Measurements from ENCODE around the gene VKORC1L1.

VKORC1L1 gene

GRCh38 chr7:66007232-66007631, 134.4 kb downstream of the VKORC1L1 start:
- no peak overlapping the region for H3K27ac ChIP-seq
- TF ChIP-seq CTCF (conservative IDR thresholded peaks at IDR 0.05): no peak
- TF ChIP-seq ZFX (IDR thresholded peaks at IDR 0.05): no peak
